Measurements from ENCODE around the gene CHN2.

GRCh38 chr7:29304756-29305155 is 110.2 kb downstream of the CHN2 start:
- TF ChIP-seq POLR2AphosphoS5 (IDR thresholded peaks at IDR 0.05; ENCODE audit: low read depth, low read length) (no peak), POLR2A (IDR thresholded peaks at IDR 0.05; ENCODE audit: low read depth, low read length) (no peak)

Measured in GM12892 (cell line).